Measurements from ENCODE around the gene EIF4G1.
A peak's percentile ranks its signal among the peaks of the same experiment; 100 is the strongest.
"Not testable (repeated sequence)": the region's sequence is repeated elsewhere in the genome, so short reads cannot be mapped to it uniquely, and the experiment has no call there.

The EIF4G1 gene

GRCh38 chr3:184335661-184336546 is 21.5 kb downstream of the EIF4G1 start:
- DNase-seq (ENCODE audit: low spot score), result peak; percentile 93

- DNase-seq (ENCODE audit: low spot score), result peak; percentile 41
Observed at GRCh38 chr3:184336547-184337398, 22.4 kb downstream of the EIF4G1 start.

GRCh38 chr3:184337399-184337714 is 23.0 kb downstream of the EIF4G1 start, which contains the start of gene FAM131A:
FAM131A (plus strand) TSS chr3:184337600; CDS start chr3:184337631, 31 bp downstream.
- no peak for DNase-seq (ENCODE audit: low spot score)

GRCh38 chr3:184337981-184338380 is 23.6 kb downstream of the EIF4G1 start:
- no peak for DNase-seq (ENCODE audit: low spot score)

GRCh38 chr3:184338511-184338945 is 24.1 kb downstream of the EIF4G1 start:
- no peak for DNase-seq (ENCODE audit: low spot score)

GRCh38 chr3:184339001-184339400 is 24.6 kb downstream of the EIF4G1 start:
- no peak for DNase-seq (ENCODE audit: low spot score)

GRCh38 chr3:184339451-184340135 is 25.2 kb downstream of the EIF4G1 start:
- not testable (repeated sequence) for DNase-seq (ENCODE audit: low spot score)

- DNase-seq (ENCODE audit: low spot score), result no peak
Observed at GRCh38 chr3:184341925-184342324, 27.5 kb downstream of the EIF4G1 start.

- no peak for DNase-seq (ENCODE audit: low spot score)
Observed at GRCh38 chr3:184343200-184343876, 28.9 kb downstream of the EIF4G1 start.

GRCh38 chr3:184344579-184345316 is 30.3 kb downstream of the EIF4G1 start:
- no peak for DNase-seq (ENCODE audit: low spot score)

- DNase-seq (ENCODE audit: low spot score), result peak; percentile 93
Observed at GRCh38 chr3:184345317-184346144, 31.1 kb downstream of the EIF4G1 start.

GRCh38 chr3:184346480-184347190 is 32.2 kb downstream of the EIF4G1 start:
- DNase-seq (ENCODE audit: low spot score), result peak; percentile 78

- DNase-seq (ENCODE audit: low spot score), result peak; percentile 83
Observed at GRCh38 chr3:184347321-184348056, 33.1 kb downstream of the EIF4G1 start.

- DNase-seq (ENCODE audit: low spot score), result no peak
Observed at GRCh38 chr3:184348057-184348382, 33.6 kb downstream of the EIF4G1 start.

GRCh38 chr3:184349563-184350470 is 35.4 kb downstream of the EIF4G1 start:
- DNase-seq (ENCODE audit: low spot score), result peak; percentile 22

- DNase-seq (ENCODE audit: low spot score), result no peak
Observed at GRCh38 chr3:184350618-184351017, 36.2 kb downstream of the EIF4G1 start.

GRCh38 chr3:184351511-184352148 is 37.2 kb downstream of the EIF4G1 start:
- peak; percentile 46 for DNase-seq (ENCODE audit: low spot score)

All from hematopoietic multipotent progenitor cell treated with erythropoietin and hydrocortisone succinate and interleukin-3 and kit ligand, for 17 days (in vitro differentiated cells).